Smooth muscle cell (in vitro differentiated cells): Measurements from ENCODE around the gene PTPMT1. TPM values are rescaled to one million over a fixed set of nuclear protein-coding genes. Genes with fewer than 3 reads are reported as not detected.

Source experiments
- DNase-seq: peaks from one replicate; lab custom pipeline; 2025; ENCODE audit not compliant: unreplicated experiment; lab: John Stamatoyannopoulos, UW
- H2AFZ ChIP-seq: fragments of 200-600 bp; sonication (generic); 2 replicates; pipeline ENCODE4 v1.6.0; 2016; ENCODE audit warnings: antibody characterized with exemption, low read depth, mild to moderate bottlenecking
- H3F3A ChIP-seq: fragments of 200-600 bp; sonication (generic); 2 replicates; pipeline ENCODE4 v1.6.0; 2017; ENCODE audit warnings: antibody characterized with exemption, low read depth
- H3K27ac ChIP-seq: fragments of 200-600 bp; sonication (generic); 2 replicates; pipeline ENCODE4 v1.5.1; 2016; ENCODE audit warnings: low read depth, mild to moderate bottlenecking
- H3K27me3 ChIP-seq: fragments of 200-600 bp; sonication (generic); 2 replicates; pipeline ENCODE4 v1.6.1; 2016; ENCODE audit warnings: low read depth, mild to moderate bottlenecking
- H3K36me3 ChIP-seq: fragments of 200-600 bp; sonication (generic); 2 replicates; pipeline ENCODE4 v1.5.1; 2016; ENCODE audit warnings: low read depth
- H3K4me1 ChIP-seq: fragments of 200-600 bp; sonication (generic); 2 replicates; pipeline ENCODE4 v1.5.1; 2016; ENCODE audit warnings: low read depth
- H3K4me2 ChIP-seq: fragments of 200-600 bp; sonication (generic); 2 replicates; pipeline ENCODE4 v1.6.0; 2016; ENCODE audit warnings: mild to moderate bottlenecking
- H3K4me3 ChIP-seq: fragments of 200-600 bp; sonication (generic); 2 replicates; pipeline ENCODE4 v1.5.1; 2016; ENCODE audit warnings: mild to moderate bottlenecking
- H3K79me2 ChIP-seq: fragments of 200-600 bp; sonication (generic); 2 replicates; pipeline ENCODE4 v1.6.0; 2016; ENCODE audit warnings: low read depth, mild to moderate bottlenecking
- H3K9ac ChIP-seq: fragments of 200-600 bp; sonication (generic); 2 replicates; pipeline ENCODE4 v1.6.0; 2016; ENCODE audit warnings: low read depth
- H3K9me3 ChIP-seq: fragments of 200-600 bp; sonication (generic); replicated peaks from 2 replicates; pipeline ENCODE4 v1.5.1; 2016; ENCODE audit warnings: low read depth
- H4K20me1 ChIP-seq: fragments of 200-600 bp; sonication (generic); 2 replicates; pipeline ENCODE4 v1.6.0; 2016; ENCODE audit warnings: low read depth
- CTCF ChIP-seq: fragments of 200-600 bp; sonication (generic); IDR thresholded peaks from 2 replicates; pipeline ENCODE4 v1.5.1; 2017; ENCODE audit warnings: borderline replicate concordance, mild to moderate bottlenecking, antibody characterized with exemption; ENCODE audit not compliant: insufficient read depth, poor library complexity, severe bottlenecking
- WGBS: methylation state at CpG from one replicate; pipeline ENCODE4 v1.1.7; 2016; ENCODE audit warnings: low lambda C conversion rate; 5-methylcytosine and 5-hydroxymethylcytosine counted together
- polyA plus RNA-seq: library from polyadenylated mRNA; unstranded; fragments of >200 nt; fragmentation: Nextera tagmentation; extraction: Ambion mirVana; gene quantifications from 2 replicates; pipeline ENCODE4 v1.2.1, GENCODE V29; 2016
- total RNA-seq: library from RNA; depleted of rRNA; stranded (reverse); fragments of >200 nt; gene quantifications from 2 replicates; pipeline ENCODE4 v1.2.3, GENCODE V29; 2014

The PTPMT1 gene
- total and polyA plus RNA-seq, 2 experiments from 2014 or later, result 75.5 to 152 TPM

- Histone ChIP-seq H3K4me1 (peaks cover 8% of the 10 kb centered on the region), H3K27me3 (peaks cover 34% of the 10 kb centered on the region), H3K4me2 (no peak overlapping the region), H2AFZ (no peak overlapping the region), H3K9me3 (no peaks in the 10 kb centered on the region), H3K9ac (no peak overlapping the region), H4K20me1 (no peaks in the 10 kb centered on the region), H3K27ac (no peak overlapping the region), H3K36me3 (no peaks in the 10 kb centered on the region), H3K4me3 (no peak overlapping the region), H3F3A (no peaks in the 10 kb centered on the region), H3K79me2 (no peaks in the 10 kb centered on the region)
- 80% methylated on average over 87 of the region's 122 CpGs for WGBS
- TF ChIP-seq CTCF, result no peak
- DNase-seq, result no peak
Observed at GRCh38 chr11:47589977-47590861, 24.8 kb downstream of the PTPMT1 start.

- H3K4me1 ChIP-seq, result peaks cover 8% of the 10 kb centered on the region
- H3K79me2 ChIP-seq, result no peaks in the 10 kb centered on the region
- no peaks in the 10 kb centered on the region for H4K20me1 ChIP-seq
- H2AFZ ChIP-seq, result no peak overlapping the region
- H3K27me3 ChIP-seq, result peaks cover 45% of the 10 kb centered on the region
- H3K9me3 ChIP-seq, result no peaks in the 10 kb centered on the region
- no peak for DNase-seq
- H3K4me3 ChIP-seq, result no peak overlapping the region
- H3K4me2 ChIP-seq, result no peak overlapping the region
- no peaks in the 10 kb centered on the region for H3F3A ChIP-seq
- no peak overlapping the region for H3K27ac ChIP-seq
- no peak for TF ChIP-seq CTCF
- no peak overlapping the region for H3K9ac ChIP-seq
- no peaks in the 10 kb centered on the region for H3K36me3 ChIP-seq
- WGBS, result 58% methylated on average over 7 of the region's 7 CpGs
Observed at GRCh38 chr11:47591764-47592163, 26.4 kb downstream of the PTPMT1 start.

GRCh38 chr11:47592251-47592650, 26.9 kb downstream of the PTPMT1 start:
- no peak overlapping the region for H3K27ac ChIP-seq
- no peak for DNase-seq
- no peaks in the 10 kb centered on the region for H3F3A ChIP-seq
- H3K4me2 ChIP-seq, result no peak overlapping the region
- no peaks in the 10 kb centered on the region for H3K9me3 ChIP-seq
- 90% methylated on average over 4 of the region's 4 CpGs for WGBS
- no peak for TF ChIP-seq CTCF
- no peak overlapping the region for H3K9ac ChIP-seq
- H3K4me1 ChIP-seq, result peaks cover 8% of the 10 kb centered on the region
- no peak overlapping the region for H2AFZ ChIP-seq
- no peak overlapping the region for H3K4me3 ChIP-seq
- no peaks in the 10 kb centered on the region for H3K79me2 ChIP-seq
- no peaks in the 10 kb centered on the region for H3K36me3 ChIP-seq
- H4K20me1 ChIP-seq, result no peaks in the 10 kb centered on the region
- H3K27me3 ChIP-seq, result peaks cover 45% of the 10 kb centered on the region
